RPMI7951 (cell line): Measurements from ENCODE around the gene RECQL. TPM values are rescaled to one million over a fixed set of nuclear protein-coding genes. Genes with fewer than 3 reads are reported as not detected.

Experiments
- DNase-seq: peaks from one replicate; pipeline ENCODE4 v3.0.0-alpha.2; 2012; ENCODE audit warnings: low read depth
- total RNA-seq: library from RNA; depleted of rRNA; stranded (reverse); fragments of >200 nt; shearing (Covaris generic); gene quantifications from 2 replicates; pipeline ENCODE4 v1.2.3, GENCODE V29; 2014; rRNA removed

The RECQL gene, protein sequence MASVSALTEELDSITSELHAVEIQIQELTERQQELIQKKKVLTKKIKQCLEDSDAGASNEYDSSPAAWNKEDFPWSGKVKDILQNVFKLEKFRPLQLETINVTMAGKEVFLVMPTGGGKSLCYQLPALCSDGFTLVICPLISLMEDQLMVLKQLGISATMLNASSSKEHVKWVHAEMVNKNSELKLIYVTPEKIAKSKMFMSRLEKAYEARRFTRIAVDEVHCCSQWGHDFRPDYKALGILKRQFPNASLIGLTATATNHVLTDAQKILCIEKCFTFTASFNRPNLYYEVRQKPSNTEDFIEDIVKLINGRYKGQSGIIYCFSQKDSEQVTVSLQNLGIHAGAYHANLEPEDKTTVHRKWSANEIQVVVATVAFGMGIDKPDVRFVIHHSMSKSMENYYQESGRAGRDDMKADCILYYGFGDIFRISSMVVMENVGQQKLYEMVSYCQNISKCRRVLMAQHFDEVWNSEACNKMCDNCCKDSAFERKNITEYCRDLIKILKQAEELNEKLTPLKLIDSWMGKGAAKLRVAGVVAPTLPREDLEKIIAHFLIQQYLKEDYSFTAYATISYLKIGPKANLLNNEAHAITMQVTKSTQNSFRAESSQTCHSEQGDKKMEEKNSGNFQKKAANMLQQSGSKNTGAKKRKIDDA
- 93.3 and 112 TPM in 2 replicates for total RNA-seq

DNA sequence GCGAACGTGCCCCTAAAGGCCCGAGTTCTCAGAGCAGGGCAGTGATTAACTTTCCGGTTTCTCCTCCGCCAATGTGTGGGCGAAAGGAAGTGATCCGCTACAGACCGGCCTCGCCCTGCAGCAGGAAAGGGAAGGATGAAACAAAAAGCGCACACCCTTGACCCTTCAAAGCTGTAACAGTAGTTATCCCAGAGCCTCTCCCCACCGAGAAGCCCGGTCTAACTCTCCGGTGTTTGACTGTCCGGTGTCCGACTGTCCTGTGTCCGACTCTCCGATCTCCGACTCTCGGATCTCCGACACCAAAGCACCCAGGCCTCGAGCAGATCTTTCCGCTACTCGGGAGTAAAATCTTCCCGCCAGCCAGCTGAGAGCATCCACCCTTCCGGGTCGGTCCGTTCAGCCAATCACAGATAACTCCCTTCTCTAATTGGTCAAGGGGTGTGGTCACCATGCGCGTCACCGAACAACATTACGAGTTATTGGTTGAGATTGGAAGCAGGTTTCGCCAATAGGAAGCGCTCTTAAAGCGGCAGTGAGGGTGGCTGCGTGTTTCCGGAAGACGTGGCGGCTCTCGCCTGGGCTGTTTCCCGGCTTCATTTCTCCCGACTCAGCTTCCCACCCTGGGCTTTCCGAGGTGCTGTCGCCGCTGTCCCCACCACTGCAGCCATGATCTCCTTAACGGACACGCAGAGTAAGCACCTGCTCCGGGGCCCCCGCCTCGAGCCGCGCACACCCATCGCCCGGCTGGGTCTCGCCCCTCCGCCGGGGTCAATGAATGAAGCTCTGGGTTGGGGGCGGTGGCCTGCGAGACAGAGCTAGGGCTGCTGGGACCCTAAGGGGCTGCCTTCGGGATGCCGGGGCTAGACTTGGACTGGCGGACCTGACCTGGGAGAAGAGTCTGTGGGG, at the start of gene RECQL, which contains the start of gene GOLT1B:
TSS of gene RECQL (minus strand) at position 378 of the 906 bp plus-strand sequence. CDS start 2,065 bp downstream, outside the sequence.
TSS of gene GOLT1B (plus strand) at position 532 of the 906 bp plus-strand sequence. CDS start at position 667, 135 bp downstream.
- peak; percentile 96 for DNase-seq

DNA sequence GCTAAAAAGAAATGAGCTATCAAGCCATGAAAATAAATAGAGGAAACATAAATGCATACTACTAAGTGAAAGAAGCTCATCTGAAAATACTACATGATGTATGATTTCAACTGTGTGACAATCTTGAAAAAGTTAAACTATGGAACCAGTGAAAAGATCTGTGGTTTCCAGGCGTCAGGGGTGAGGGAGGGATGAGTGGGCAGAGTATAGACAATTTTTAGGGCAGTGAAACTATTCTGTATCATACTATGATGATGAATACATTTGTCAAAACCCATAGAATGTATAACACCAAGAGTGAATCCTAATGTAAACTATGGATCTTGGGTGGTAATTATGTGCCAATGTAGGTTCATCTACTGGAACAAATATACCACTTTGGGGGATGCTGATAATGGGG, 46.0 kb upstream of the RECQL start:
- DNase-seq, result no peak

DNA sequence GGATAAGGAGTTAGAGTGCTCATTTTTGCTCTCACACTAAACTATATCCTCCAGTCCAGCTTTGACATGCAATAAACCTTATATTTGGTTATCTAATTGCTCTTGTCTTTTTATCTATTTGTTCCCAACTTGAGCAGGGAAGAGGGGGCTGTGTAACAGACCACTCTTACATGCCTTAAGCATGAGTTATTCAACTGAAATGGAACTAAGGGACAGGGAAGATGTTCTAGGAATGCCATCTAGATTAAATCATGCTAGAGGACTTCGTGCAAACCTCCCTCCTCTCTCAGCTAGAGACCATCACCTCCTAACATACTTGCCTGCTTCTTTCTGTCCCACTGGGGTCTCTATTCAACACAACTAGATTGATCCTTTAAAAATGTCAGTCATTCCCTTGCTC, 45.3 kb upstream of the RECQL start:
- DNase-seq, result no peak

DNA sequence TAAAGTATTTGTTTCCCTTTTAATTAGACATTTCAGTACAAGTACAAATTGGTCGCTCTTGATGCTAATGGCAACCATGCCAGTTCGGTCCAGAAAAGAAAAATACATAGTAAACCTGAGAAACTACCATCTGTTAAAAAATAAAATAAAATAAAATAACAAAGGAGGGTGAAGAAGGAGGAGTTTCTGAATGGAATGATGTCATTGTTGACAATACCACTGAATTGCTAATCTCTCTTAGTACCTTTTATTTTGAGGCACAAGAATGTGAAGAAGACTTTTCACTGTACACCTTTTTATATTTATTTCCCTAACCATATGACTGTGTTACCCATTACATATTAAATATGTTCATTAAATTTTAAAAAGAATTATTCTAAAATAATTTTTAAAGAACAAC, 44.1 kb upstream of the RECQL start:
- no peak for DNase-seq

DNA sequence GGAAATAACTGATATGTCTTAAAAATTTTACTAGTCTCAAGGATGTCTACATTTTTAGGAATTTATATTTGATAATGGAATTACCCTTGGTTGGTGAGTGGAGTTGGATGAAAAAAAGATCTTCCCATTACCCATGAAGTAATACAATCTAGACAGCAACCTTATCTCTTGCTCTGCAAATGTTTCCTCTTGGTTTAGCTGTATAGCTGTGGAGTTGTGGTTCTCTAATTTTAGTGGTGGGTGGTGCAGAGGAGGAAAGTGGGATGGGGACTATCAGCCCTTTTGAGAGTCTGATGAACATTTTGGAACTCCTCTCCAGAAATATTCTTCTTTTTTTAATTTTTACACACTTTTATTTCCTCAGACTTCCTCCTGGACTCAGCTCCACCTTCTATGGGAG, 41.7 kb upstream of the RECQL start:
- no peak for DNase-seq

DNA sequence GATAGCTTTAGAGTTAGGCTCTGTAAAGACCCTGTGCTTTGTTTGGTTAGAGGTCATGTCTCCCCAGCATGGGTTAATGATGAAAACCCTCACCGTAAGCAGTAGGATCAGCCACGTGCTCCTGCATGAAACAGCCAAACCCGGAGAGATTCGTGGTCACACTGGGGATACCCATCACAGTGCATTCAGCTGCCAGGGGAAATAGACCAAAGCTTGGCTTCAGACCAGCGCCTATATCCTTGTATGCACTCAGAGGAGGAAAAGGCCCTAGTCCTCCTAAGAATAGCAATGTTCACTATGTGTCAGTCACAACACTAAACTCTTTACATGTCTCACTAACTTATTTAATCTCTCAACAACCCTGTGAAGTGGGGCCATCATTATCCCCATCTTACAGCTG, 41.0 kb upstream of the RECQL start:
- DNase-seq, result no peak

DNA sequence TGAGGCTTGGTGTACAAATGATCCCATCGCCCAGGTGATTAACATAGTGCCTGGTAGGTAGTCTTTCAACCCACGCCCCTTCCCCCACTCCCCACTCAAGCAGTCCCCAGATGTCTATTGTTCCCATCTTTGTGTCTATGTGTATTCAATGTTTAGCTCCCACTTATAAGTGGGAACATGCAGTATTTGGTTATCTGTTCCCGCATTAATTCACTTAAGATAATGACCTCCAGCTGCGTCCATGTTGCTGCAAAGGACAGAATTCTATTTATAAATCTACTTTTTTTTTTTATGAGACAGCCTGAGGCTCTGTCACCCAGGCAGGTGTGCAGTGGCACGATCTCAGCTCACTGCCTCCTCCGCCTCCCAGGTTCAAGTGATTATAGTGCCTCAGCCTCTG, 40.3 kb upstream of the RECQL start:
- no peak for DNase-seq

DNA sequence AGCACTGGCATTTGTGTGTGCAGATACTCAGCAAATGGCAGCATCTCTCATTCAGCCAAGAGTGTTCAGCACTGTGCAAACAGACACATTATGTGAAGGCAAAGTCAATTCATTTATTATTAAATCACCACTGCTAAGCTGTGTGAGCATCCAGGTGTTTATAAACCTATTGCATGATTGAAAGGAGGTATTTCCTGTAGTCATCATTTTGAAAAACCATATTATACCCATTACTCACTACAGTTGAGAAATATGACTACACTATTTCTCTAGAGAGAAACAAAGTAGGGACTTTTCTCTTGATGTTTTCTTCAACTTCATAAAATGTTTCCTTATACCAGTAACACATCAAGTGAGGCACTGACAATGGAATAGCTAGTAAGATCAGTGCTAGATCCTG, 38.4 kb upstream of the RECQL start:
- no peak for DNase-seq

DNA sequence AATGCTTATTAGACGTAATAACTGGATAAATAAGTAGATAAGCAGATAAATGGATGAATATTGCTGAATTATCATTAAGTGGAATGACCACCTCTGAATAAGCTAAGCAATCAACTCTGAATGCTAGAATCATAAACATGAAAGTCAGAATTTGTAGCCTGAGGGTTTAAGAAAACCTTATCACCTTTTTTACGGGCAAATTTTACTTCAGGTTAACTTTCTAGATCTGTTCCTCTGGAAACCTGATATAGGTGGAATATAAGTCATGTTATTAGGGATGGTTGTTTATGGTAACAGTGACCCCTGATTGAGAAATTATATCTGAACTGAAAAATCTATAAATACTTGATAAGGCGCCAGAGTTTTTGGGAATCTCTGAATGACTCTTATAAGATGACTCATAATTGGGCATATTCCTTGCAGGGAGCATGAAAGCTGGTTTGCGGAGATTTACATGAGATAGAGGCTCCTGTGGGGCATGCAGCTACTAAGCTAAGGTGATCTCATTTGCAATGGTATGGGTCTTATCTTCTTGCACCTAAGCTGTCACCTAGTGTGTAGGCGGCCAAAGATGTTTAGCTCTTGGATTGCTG, 36.7 kb upstream of the RECQL start:
- no peak for DNase-seq

DNA sequence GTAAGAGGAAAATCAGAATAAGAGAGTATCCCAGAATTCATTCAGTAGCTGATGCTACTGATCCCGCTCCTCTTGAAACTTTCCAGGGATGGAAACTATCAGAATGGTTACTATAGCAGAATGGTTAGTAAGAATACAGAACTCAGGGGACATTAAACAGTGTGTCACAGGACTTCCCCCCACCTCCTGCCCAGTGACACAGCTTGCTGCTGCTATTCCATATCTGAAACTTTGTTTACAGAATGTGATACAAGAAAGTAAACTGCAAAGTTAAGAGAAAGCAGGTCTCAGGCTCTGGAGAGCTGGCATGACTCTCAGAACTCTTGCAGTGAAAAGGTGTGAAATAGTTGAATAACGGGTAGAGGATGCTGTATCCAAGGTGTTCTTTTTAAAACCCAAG, 28.0 kb upstream of the RECQL start:
- no peak for DNase-seq

DNA sequence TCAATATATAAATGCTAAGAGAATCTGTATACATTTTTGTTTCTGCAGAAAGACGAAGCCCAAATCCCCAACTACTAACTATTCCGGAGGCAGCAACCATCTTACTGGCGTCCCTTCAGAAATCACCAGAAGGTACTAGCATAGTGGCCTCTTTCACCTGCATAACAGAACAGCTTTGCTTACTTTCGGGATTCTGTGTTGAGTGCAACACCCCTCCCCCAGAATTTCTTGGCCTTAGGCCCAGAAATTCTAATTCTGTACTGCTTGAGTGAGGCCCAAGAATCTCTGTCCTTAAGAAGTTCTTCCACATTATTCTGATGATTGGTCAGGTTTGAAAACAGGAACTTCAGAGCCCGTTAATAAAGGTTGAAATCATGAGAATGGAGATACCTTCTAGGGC, 27.5 kb upstream of the RECQL start:
- DNase-seq, result no peak

DNA sequence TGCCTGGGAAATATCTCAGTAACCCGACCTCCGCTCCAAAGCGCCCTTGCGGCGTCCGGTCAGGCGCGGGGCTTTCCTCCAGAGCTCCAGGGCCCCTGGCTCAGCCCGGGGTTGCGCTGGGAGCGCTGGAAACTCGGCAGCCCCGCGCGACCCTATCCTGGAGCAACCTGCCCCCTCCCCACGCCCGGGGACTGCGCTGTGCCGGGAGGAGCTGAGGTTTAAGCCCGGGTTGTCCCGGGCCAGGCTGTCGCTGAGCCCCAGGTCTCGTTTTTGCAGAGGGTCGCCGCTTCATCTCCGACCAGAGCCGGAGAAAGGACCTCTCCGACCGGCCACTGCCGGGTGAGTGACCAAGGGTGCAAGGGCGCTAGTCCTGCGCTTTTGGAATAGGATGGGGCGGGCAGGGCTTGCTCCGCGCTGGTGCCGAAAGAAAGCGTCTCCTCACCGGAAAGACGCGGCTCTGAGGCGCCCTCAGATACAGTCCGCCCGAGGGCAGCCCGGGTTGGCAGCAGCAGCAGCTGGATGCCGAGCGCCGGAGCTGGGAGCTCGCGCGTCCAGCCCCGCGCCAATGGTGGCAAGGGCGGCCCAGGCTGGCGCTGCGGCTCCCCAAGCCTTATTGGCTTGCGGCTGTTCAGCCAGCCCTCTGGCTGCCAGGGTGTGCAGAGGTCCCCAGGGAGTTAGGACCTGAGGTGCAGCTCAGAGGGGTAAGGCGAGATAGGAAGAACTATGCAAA, 26.2 kb upstream of the RECQL start:
- DNase-seq, result peak; percentile 66

DNA sequence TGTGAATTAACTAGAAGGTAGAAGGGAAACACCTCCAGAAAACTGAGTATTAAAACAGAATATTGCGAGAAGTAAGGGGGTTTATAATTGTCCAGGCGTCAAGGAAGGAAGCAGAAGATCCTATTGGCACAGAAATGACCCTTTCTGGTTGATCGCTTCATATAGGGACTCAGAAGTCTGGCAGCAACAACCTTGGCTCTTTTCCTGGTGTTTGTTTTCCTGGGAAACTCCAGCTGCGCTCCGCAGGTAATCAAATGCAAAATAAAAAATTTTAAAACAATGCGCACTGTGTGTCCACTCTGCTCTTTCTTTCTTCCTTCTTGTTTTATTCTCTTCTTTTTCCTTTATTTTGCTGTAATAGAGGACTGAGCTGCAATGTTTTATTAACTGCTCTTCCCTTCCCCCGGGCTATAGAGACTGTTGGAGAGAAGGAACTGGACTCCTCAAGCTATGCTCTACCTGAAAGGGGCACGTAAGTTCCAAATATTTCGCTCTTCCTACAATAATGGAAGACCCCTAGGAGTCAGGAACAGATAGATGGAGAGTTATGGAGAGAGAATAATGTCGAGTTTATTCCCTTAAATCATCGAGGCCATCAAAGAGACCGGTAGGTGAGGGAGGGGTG, 25.4 kb upstream of the RECQL start:
- no peak for DNase-seq

DNA sequence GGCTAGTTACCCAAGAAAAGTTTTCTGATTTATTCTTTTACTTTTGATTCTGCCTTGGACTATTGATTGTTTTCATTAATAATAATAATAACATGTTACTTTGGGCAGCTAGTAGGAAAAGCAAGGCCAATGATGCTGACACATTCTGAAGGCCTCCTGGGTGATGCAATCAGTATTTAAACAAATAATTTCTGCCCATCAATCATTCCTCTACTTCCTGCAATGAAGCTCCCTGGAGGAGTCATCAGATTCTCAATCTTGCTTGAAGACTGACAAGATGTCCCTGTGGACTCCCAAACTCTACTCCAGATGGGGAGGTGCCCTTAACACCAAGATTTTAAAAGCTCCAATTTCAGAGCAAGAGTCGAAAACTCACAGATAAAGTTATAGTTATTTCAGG, 24.6 kb upstream of the RECQL start, which contains the start of gene SPX:
TSS of gene SPX (plus strand) at position 244 of the 400 bp plus-strand sequence. CDS start 177 bp downstream, outside the sequence.
- no peak for DNase-seq

DNA sequence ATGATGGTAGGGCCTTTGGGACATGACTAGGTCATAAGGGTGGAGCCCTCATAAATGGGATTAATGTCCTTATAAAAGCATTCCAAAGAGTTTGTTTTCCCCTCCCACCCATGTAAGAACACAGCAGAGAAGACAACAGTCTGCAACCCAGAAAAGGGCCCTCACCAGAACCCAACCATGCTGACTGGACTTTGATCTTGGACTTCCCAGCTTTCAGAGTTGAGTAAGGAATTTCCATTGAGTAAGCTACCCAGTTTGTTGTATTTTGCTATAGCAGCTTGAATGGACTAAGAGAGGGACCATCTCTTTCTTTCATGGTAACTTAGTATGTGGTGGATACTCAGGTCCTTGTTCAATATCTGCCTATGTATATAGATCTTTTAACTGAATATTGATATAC, 21.7 kb upstream of the RECQL start:
- DNase-seq, result no peak

DNA sequence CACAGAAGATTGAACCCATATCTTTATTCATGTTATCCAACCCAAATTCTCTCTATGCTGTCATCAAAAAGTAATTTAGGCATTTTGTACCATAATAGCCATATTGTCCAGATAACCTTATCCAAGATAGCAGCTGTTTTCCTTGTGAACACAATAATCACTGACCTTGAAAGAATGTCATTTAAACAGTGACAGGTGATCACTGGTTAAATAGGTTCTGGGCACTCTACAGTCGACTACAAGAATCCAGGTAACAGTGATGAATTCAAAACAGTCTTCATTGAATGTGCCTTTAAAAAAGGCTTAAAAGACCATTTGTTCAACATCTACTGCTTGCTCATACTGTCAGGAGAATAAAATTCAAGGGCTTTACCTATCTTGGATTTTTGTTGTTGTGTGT, 20.1 kb upstream of the RECQL start:
- no peak for DNase-seq

DNA sequence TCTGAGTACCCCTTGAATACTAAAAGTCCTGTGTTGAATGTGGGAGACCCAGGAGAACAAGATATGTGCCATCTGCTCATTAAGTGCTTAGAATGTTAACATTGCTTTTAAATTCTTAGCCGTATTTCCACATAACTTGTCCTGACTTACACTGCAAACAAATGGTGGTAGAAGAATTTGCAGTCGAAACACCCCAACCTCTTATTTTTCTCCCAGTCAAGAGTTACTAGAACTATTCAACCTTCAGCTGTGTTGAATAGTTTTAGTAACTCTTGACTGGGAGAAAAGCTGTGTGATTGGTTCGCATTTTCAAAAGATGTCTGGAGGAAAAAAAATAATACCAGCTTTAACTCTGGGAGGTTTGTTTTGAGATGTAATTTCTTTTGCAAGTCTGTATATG, 17.0 kb upstream of the RECQL start:
- DNase-seq, result no peak

DNA sequence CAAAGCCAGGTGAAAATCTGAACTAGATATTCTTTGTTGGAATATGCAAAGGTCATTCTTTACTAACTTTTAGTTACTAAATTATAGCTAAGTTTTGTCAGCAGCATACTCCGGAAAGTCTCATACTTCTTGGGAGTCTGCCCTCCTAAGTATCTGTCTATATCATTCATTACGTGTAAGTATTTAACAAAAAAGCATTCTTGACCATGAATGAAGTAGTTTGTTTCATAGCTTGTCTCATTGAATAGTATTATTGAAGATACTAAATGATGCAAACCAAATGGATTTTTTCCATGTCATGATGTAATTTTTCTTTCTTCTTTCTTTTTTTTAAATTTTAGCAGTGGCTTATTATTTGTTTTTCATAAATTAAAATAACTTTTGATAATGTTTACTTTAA, 14.8 kb upstream of the RECQL start:
- DNase-seq, result no peak

DNA sequence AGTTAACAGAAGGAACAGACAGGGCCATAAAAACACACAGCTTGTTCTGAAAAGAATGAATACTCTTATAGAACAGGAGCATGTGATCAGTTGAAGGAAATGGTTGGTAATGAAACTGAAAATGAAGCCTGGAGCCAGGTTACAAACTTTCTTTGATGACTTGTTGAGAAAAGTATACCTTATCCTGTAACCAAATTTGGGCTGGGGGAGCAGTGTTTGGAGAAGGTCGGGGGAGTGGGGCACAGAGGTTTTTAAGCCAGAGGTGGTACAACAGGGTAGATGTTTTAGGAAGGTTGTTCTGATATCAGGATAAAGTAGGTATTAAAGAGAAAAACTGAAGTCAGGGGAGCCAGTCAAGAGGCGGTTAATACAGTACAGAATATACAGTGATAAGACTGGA, 8.3 kb upstream of the RECQL start:
- DNase-seq, result no peak

DNA sequence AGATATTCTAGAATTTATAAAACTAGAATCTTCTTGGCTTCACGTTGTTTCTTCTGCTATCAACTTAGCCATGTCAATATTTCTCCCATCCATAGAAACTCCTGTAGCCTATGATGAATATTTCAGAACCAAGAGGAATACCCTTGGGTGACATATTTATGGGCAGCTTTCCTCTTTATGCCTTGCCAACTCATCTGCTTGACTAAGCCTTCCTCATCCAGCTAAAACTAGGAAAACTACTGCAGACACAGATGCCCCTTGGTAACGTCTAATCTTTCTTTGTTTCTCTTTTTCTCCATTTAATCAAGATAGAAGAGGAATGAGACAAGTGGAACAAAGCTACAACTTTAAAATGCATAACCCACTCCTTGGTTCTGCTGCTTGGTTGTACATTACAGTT, 6.4 kb upstream of the RECQL start:
- no peak for DNase-seq

DNA sequence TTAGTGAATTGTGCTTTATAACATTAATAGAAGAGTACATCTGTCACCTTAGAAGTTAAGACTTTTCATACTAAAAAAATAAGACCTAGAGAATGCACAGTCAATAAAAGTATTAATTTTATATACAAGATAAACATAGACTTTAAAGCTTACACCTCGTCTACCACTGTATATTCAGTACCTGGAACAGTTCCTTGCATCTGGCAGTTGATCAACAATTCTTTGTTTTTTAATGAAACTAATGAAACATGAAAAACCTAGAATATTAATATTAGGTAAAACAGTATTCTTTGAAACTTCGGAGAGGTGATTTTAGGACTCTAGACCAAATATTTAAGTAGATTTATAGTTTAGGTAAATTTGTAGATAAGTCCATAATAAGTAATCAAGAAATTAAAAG, 4.5 kb upstream of the RECQL start:
- no peak for DNase-seq
